MM.1S (cell line): ENCODE data around the gene RNF115.

Source experiments
- DNase-seq: peaks from one replicate; pipeline ENCODE4 v3.0.0-alpha.2; 2015
- H2AFZ ChIP-seq: fragments of 300-600 bp; sonication (generic); 2 replicates; pipeline ENCODE4 v1.6.0; 2016; ENCODE audit warnings: antibody characterized with exemption, low read length
- H3F3A ChIP-seq: fragments of 300-600 bp; sonication (generic); 2 replicates; pipeline ENCODE4 v1.6.1; 2016; ENCODE audit warnings: mild to moderate bottlenecking, antibody characterized with exemption, low read length, moderate library complexity, mixed read lengths; ENCODE audit not compliant: insufficient read depth
- H3K27ac ChIP-seq: fragments of 300-600 bp; sonication (generic); 2 replicates; pipeline ENCODE4 v1.5.1; 2016; ENCODE audit warnings: mild to moderate bottlenecking, low read length
- H3K27me3 ChIP-seq: fragments of 300-600 bp; sonication (generic); replicated peaks from 2 replicates; pipeline ENCODE4 v1.6.0; 2016; ENCODE audit warnings: low read length; ENCODE audit not compliant: insufficient read depth
- H3K36me3 ChIP-seq: fragments of 300-600 bp; sonication (generic); replicated peaks from 2 replicates; pipeline ENCODE4 v1.6.1; 2016; ENCODE audit warnings: mild to moderate bottlenecking, low read length, mixed read lengths; ENCODE audit not compliant: insufficient read depth
- H3K4me1 ChIP-seq: fragments of 300-600 bp; sonication (generic); 2 replicates; pipeline ENCODE4 v1.6.1; 2016; ENCODE audit warnings: low read length, mixed read lengths
- H3K4me2 ChIP-seq: fragments of 300-600 bp; sonication (generic); 2 replicates; pipeline ENCODE4 v1.6.0; 2016; ENCODE audit warnings: low read depth, low read length
- H3K4me3 ChIP-seq: fragments of 300-600 bp; sonication (generic); 2 replicates; pipeline ENCODE4 v1.5.1; 2016; ENCODE audit warnings: low read length, mixed read lengths
- H3K79me2 ChIP-seq: fragments of 300-600 bp; sonication (generic); 2 replicates; pipeline ENCODE4 v1.6.1; 2016; ENCODE audit warnings: mixed run types, low read length, mixed read lengths
- H3K9ac ChIP-seq: fragments of 300-600 bp; sonication (generic); 2 replicates; pipeline ENCODE4 v1.6.1; 2016; ENCODE audit warnings: low read length, mixed read lengths
- H3K9me2 ChIP-seq: fragments of 300-600 bp; sonication (generic); replicated peaks from 2 replicates; pipeline ENCODE4 v1.6.1; 2016; ENCODE audit warnings: mild to moderate bottlenecking, low read length, mixed read lengths; ENCODE audit not compliant: insufficient read depth
- H3K9me3 ChIP-seq: fragments of 300-600 bp; sonication (generic); replicated peaks from 2 replicates; pipeline ENCODE4 v1.6.1; 2016; ENCODE audit warnings: mild to moderate bottlenecking, low read length, mixed read lengths; ENCODE audit not compliant: insufficient read depth
- H4K20me1 ChIP-seq: fragments of 300-600 bp; sonication (generic); 2 replicates; pipeline ENCODE4 v1.6.1; 2016; ENCODE audit warnings: mild to moderate bottlenecking, low read length, moderate library complexity, mixed read lengths; ENCODE audit not compliant: insufficient read depth
- EZH2 ChIP-seq: fragments of 300-600 bp; sonication (generic); optimal IDR thresholded peaks from 2 replicates; pipeline ENCODE3; 2017; ENCODE audit warnings: low read depth, mild to moderate bottlenecking, antibody characterized with exemption, low read length, mixed read lengths
- EZH2phosphoT487 ChIP-seq: fragments of 300-600 bp; sonication (generic); IDR thresholded peaks from 2 replicates; pipeline ENCODE4 v1.6.1; 2018; ENCODE audit warnings: antibody characterized with exemption, low read length
- TF ChIP-seq, protein P1 (sequence below): fragments of 300-600 bp; sonication (generic); IDR thresholded peaks from 2 replicates; pipeline ENCODE4 v1.5.1; 2016; ENCODE audit warnings: antibody characterized with exemption, low read length, mixed read lengths

RNF115 gene

DNA sequence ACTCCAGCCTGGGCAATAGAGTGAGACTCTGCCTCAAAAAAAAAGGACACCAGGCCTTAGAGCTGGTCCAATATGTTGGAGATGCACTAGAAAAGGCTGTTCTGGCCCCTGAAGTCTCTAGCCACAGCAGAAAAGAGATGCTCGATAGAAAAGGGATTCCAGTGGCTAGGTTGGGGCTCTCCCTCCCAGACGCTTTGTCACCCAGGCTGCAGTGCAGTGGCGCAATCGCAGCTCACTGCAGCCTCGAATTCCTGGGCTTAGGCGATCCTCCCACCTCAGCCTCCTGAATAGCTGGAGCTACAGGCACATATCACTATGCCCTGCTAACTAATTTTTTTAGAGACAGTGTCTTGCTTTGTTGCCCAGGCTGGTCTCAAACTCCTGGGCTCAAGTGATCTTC lies 135.0 kb downstream of the RNF115 start:
- no peaks in the 10 kb centered on the region for H3K9me2 ChIP-seq
- TF ChIP-seq, protein P1, sequence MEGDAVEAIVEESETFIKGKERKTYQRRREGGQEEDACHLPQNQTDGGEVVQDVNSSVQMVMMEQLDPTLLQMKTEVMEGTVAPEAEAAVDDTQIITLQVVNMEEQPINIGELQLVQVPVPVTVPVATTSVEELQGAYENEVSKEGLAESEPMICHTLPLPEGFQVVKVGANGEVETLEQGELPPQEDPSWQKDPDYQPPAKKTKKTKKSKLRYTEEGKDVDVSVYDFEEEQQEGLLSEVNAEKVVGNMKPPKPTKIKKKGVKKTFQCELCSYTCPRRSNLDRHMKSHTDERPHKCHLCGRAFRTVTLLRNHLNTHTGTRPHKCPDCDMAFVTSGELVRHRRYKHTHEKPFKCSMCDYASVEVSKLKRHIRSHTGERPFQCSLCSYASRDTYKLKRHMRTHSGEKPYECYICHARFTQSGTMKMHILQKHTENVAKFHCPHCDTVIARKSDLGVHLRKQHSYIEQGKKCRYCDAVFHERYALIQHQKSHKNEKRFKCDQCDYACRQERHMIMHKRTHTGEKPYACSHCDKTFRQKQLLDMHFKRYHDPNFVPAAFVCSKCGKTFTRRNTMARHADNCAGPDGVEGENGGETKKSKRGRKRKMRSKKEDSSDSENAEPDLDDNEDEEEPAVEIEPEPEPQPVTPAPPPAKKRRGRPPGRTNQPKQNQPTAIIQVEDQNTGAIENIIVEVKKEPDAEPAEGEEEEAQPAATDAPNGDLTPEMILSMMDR, result no peak
- TF ChIP-seq EZH2 (no peak), EZH2phosphoT487 (no peak)
- no peaks in the 10 kb centered on the region for H3K27me3 ChIP-seq
- peaks cover 27% of the 10 kb centered on the region for H3K4me1 ChIP-seq
- no peaks in the 10 kb centered on the region for H3K9me3 ChIP-seq
- H2AFZ ChIP-seq, result no peak overlapping the region
- no peak overlapping the region for H3K4me3 ChIP-seq
- H3K36me3 ChIP-seq, result no peaks in the 10 kb centered on the region
- peaks cover 21% of the 10 kb centered on the region for H3F3A ChIP-seq
- no peak overlapping the region for H3K9ac ChIP-seq
- no peak overlapping the region for H3K27ac ChIP-seq
- DNase-seq, result no peak
- no peaks in the 10 kb centered on the region for H3K79me2 ChIP-seq
- H4K20me1 ChIP-seq, result no peaks in the 10 kb centered on the region
- no peak overlapping the region for H3K4me2 ChIP-seq
